Pons (tissue), 1 donor: ENCODE results near the gene DDIT3.

Source experiments
- DNase-seq: peaks from one replicate; pipeline ENCODE4 v3.0.0-alpha.2; 2016; ENCODE audit warnings: low spot score

Gene DDIT3

DNA sequence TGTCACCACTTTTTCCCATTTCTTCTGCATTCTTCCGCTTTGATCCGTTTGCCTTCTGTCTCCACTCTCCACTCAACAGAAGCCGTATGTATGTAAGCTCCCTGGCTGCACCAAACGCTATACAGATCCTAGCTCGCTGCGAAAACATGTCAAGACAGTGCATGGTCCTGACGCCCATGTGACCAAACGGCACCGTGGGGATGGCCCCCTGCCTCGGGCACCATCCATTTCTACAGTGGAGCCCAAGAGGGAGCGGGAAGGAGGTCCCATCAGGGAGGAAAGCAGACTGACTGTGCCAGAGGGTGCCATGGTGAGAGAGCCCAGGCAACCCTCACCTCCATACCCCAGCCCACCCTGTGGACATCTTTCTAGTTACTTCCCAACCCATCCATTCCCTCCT is 52.4 kb downstream of the DDIT3 start:
- DNase-seq: no peak

- no peak for DNase-seq
Measured at GRCh38 chr12:57467212-57467874, 53.0 kb downstream of the DDIT3 start.
